GM12878 (cell line): ENCODE measurements around the gene CYREN. TPM values are rescaled to one million over a fixed set of nuclear protein-coding genes. Genes with fewer than 3 reads are reported as not detected.

ENCODE experiments used
- ASH2L ChIP-seq: fragments of 300-600, 200-600 bp; sonication (generic); IDR thresholded peaks from 2 replicates; pipeline ENCODE4 v1.6.1; 2017; ENCODE audit warnings: low read depth, mild to moderate bottlenecking, borderline replicate concordance
- CBFB ChIP-seq: IDR thresholded peaks from 2 replicates; pipeline ENCODE4 v1.6.1; 2016; ENCODE audit warnings: antibody characterized with exemption, low read depth
- CHD4 ChIP-seq: fragments of 200-600 bp; sonication (generic); IDR thresholded peaks from 2 replicates; pipeline ENCODE4 v1.6.1; 2016; ENCODE audit warnings: mild to moderate bottlenecking
- EP300 ChIP-seq, 2 experiments: fragments of 150-350 bp in 1 of 2; IDR thresholded peaks; 2 replicates each; pipeline ENCODE4 v1.6.1; 2011 to 2012; ENCODE audit warnings: low read depth in 2 of 2, low read length in 2 of 2, borderline replicate concordance in 1 of 2, improper control_type of control experiment in 1 of 2, inconsistent platforms in 1 of 2; ENCODE audit not compliant: control insufficient read depth in 1 of 2
- GATAD2B ChIP-seq: fragments of 450-650 bp; conservative IDR thresholded peaks from 2 replicates; pipeline ENCODE4 v1.6.1; 2017; ENCODE audit warnings: low read depth, mild to moderate bottlenecking, moderate library complexity
- KLF5 ChIP-seq: fragments of 450-650 bp; IDR thresholded peaks from 2 replicates; pipeline ENCODE4 v1.6.1; 2014; ENCODE audit warnings: mild to moderate bottlenecking; ENCODE audit not compliant: partially characterized antibody
- NFIC ChIP-seq: IDR thresholded peaks from 2 replicates; pipeline ENCODE4 v1.6.1; 2012; ENCODE audit warnings: low read depth, mild to moderate bottlenecking, inconsistent platforms, low read length, moderate library complexity
- PBX3 ChIP-seq: IDR thresholded peaks from 2 replicates; pipeline ENCODE4 v1.6.1; 2011; ENCODE audit warnings: mild to moderate bottlenecking, low read depth, low read length, moderate library complexity; ENCODE audit not compliant: insufficient replicate concordance
- POLR2A ChIP-seq: IDR thresholded peaks from 2 replicates; pipeline ENCODE4 v1.6.1; 2011; ENCODE audit warnings: low read depth, mild to moderate bottlenecking, low read length
- SMARCA5 ChIP-seq: fragments of 450-650 bp; IDR thresholded peaks from 2 replicates; pipeline ENCODE4 v1.6.1; 2017; ENCODE audit warnings: mild to moderate bottlenecking
- TBL1XR1 ChIP-seq: IDR thresholded peaks from 2 replicates; pipeline ENCODE4 v1.6.1; 2012; ENCODE audit warnings: low read depth, low read length, improper control_type of control experiment
- ZBED1 ChIP-seq: IDR thresholded peaks from 2 replicates; pipeline ENCODE4 v1.6.1; 2016; ENCODE audit warnings: borderline replicate concordance
- ZNF217 ChIP-seq: fragments of 450-650 bp; IDR thresholded peaks from 2 replicates; pipeline ENCODE4 v1.6.1; 2017; ENCODE audit warnings: antibody characterized with exemption, mild to moderate bottlenecking
- ZNF592 ChIP-seq: fragments of 450-650 bp; IDR thresholded peaks from 2 replicates; pipeline ENCODE4 v1.6.1; 2017; ENCODE audit warnings: mild to moderate bottlenecking, moderate library complexity
- polyA plus RNA-seq, 11 experiments: library from polyadenylated mRNA; depleted of rRNA in 4 of 11; unstranded in 6 of 11; stranded (reverse) in 5 of 11; fragments of >200 nt; fragmentation: Nextera tagmentation in 4 of 11; fragmentation: Illumina TruSeq in 1 of 11; extraction: Ambion mirVana in 4 of 11; extraction: Trizol in 1 of 11; gene quantifications; 1 replicate in 1 of 11; 2 replicates in 10 of 11; pipeline versions ENCODE4 v1.2.1 to v1.2.3, GENCODE V29; 2011 to 2016; ENCODE audit warnings: inconsistent platforms in 2 of 11, missing spikeins in 2 of 11, low read depth in 1 of 11
- total RNA-seq, 4 experiments: library from RNA; depleted of rRNA in 3 of 4; stranded (reverse); fragments of >200 nt in 3 of 4; fragmentation: Illumina TruSeq in 1 of 4; extraction: Trizol in 1 of 4; gene quantifications; 2 replicates each; pipeline versions ENCODE4 v1.2.1 to v1.2.3, GENCODE V29; 2013 to 2021
- TF ChIP-seq, protein P1 (sequence below): IDR thresholded peaks from 2 replicates; pipeline ENCODE4 v1.6.1; 2012; ENCODE audit warnings: improper control_type of control experiment, low read depth, low read length; ENCODE audit not compliant: insufficient replicate concordance
- TF ChIP-seq, protein P2 (sequence below): fragments of 150-350 bp; IDR thresholded peaks from 2 replicates; pipeline ENCODE4 v1.6.1; 2014; ENCODE audit warnings: mild to moderate bottlenecking, low read depth, low read length
- TF ChIP-seq, protein P3 (sequence below): IDR thresholded peaks from 2 replicates; pipeline ENCODE4 v1.6.1; 2011; ENCODE audit warnings: low read depth, mild to moderate bottlenecking, low read length, moderate library complexity, borderline replicate concordance; ENCODE audit errors: extremely low read depth

Gene CYREN
- total and polyA plus RNA-seq, 10 of the 15 experiments (the other 5 are each of a cell fraction or from before 2014, with no cell fraction given), result 8.7 to 64.3 (median 55.7) TPM

- TF ChIP-seq ZBED1, result no peak
- TF ChIP-seq, protein P1, sequence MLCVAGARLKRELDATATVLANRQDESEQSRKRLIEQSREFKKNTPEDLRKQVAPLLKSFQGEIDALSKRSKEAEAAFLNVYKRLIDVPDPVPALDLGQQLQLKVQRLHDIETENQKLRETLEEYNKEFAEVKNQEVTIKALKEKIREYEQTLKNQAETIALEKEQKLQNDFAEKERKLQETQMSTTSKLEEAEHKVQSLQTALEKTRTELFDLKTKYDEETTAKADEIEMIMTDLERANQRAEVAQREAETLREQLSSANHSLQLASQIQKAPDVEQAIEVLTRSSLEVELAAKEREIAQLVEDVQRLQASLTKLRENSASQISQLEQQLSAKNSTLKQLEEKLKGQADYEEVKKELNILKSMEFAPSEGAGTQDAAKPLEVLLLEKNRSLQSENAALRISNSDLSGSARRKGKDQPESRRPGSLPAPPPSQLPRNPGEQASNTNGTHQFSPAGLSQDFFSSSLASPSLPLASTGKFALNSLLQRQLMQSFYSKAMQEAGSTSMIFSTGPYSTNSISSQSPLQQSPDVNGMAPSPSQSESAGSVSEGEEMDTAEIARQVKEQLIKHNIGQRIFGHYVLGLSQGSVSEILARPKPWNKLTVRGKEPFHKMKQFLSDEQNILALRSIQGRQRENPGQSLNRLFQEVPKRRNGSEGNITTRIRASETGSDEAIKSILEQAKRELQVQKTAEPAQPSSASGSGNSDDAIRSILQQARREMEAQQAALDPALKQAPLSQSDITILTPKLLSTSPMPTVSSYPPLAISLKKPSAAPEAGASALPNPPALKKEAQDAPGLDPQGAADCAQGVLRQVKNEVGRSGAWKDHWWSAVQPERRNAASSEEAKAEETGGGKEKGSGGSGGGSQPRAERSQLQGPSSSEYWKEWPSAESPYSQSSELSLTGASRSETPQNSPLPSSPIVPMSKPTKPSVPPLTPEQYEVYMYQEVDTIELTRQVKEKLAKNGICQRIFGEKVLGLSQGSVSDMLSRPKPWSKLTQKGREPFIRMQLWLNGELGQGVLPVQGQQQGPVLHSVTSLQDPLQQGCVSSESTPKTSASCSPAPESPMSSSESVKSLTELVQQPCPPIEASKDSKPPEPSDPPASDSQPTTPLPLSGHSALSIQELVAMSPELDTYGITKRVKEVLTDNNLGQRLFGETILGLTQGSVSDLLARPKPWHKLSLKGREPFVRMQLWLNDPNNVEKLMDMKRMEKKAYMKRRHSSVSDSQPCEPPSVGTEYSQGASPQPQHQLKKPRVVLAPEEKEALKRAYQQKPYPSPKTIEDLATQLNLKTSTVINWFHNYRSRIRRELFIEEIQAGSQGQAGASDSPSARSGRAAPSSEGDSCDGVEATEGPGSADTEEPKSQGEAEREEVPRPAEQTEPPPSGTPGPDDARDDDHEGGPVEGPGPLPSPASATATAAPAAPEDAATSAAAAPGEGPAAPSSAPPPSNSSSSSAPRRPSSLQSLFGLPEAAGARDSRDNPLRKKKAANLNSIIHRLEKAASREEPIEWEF, result no peak
- TF ChIP-seq KLF5, result peak; percentile 57
- TF ChIP-seq NFIC, result 0 out of 2 replicates have a peak, but pooled peaks have one; percentile 7
- TF ChIP-seq TBL1XR1, result peak; percentile 85
- no peak for TF ChIP-seq CBFB
- TF ChIP-seq GATAD2B, result peak; percentile 99
- TF ChIP-seq, protein P2, sequence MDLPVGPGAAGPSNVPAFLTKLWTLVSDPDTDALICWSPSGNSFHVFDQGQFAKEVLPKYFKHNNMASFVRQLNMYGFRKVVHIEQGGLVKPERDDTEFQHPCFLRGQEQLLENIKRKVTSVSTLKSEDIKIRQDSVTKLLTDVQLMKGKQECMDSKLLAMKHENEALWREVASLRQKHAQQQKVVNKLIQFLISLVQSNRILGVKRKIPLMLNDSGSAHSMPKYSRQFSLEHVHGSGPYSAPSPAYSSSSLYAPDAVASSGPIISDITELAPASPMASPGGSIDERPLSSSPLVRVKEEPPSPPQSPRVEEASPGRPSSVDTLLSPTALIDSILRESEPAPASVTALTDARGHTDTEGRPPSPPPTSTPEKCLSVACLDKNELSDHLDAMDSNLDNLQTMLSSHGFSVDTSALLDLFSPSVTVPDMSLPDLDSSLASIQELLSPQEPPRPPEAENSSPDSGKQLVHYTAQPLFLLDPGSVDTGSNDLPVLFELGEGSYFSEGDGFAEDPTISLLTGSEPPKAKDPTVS, result no peak
- TF ChIP-seq ZNF592, result no peak
- no peak for TF ChIP-seq CHD4
- no peak; a peak in 1 of 4 replicates for TF ChIP-seq EP300 (IDR thresholded peaks at IDR 0.05; ENCODE audit: borderline replicate concordance in 1 of 2, control insufficient read depth in 1 of 2, low read depth in 2 of 2, low read length in 2 of 2)
- TF ChIP-seq, protein P3, sequence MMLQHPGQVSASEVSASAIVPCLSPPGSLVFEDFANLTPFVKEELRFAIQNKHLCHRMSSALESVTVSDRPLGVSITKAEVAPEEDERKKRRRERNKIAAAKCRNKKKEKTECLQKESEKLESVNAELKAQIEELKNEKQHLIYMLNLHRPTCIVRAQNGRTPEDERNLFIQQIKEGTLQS, result no peak
- no peak for TF ChIP-seq PBX3
- peak; percentile 88; the same call in 1 of the 2 replicates for TF ChIP-seq POLR2A
- TF ChIP-seq SMARCA5, result peak; percentile 79; the same call in 1 of the 2 replicates
- 0 out of 2 replicates have a peak, but pooled peaks have one; percentile 22 for TF ChIP-seq ASH2L
- no peak for TF ChIP-seq ZNF217
Observed at GRCh38 chr7:135170274-135170997, at the start of gene CYREN (continued).
